H1 (cell line): ENCODE data around the gene FOXD2. TPM values are rescaled to one million over a fixed set of nuclear protein-coding genes. Genes with fewer than 3 reads are reported as not detected.

Source experiments
- ATF3 ChIP-seq: IDR thresholded peaks from 2 replicates; pipeline ENCODE4 v1.6.1; 2011; ENCODE audit warnings: low read depth, mild to moderate bottlenecking, low read length; ENCODE audit not compliant: insufficient read depth
- CBX8 ChIP-seq: fragments of 300-800, 300-1000 bp; sonication (generic); IDR thresholded peaks from 2 replicates; pipeline ENCODE4 v1.7.1; 2016; ENCODE audit warnings: low read depth, low read length, borderline replicate concordance
- CHD7 ChIP-seq: fragments of 300-600 bp; sonication (generic); IDR thresholded peaks from 2 replicates; pipeline ENCODE4 v1.7.1; 2012; ENCODE audit warnings: low read length, moderate library complexity, mild to moderate bottlenecking, inconsistent platforms; ENCODE audit not compliant: insufficient replicate concordance
- EGR1 ChIP-seq: IDR thresholded peaks from 2 replicates; pipeline ENCODE4 v1.6.1; 2011; ENCODE audit warnings: low read depth, low read length, borderline replicate concordance
- GABPA ChIP-seq: IDR thresholded peaks from 2 replicates; pipeline ENCODE4 v1.6.1; 2011; ENCODE audit warnings: mild to moderate bottlenecking, low read length, moderate library complexity, borderline replicate concordance; ENCODE audit not compliant: insufficient read depth
- RBBP5 ChIP-seq: IDR thresholded peaks from 2 replicates; pipeline ENCODE4 v1.7.1; 2012; ENCODE audit warnings: low read depth, mild to moderate bottlenecking, inconsistent platforms, low read length, moderate library complexity, borderline replicate concordance
- polyA plus RNA-seq, 7 experiments: library from polyadenylated mRNA; depleted of rRNA in 3 of 7; stranded (reverse) in 5 of 7; unstranded in 2 of 7; fragments of >200 nt in 5 of 7; fragments of 200-250 nt in 2 of 7; gene quantifications; 1 replicate in 5 of 7; 2 replicates in 1 of 7; 4 replicates in 1 of 7; pipeline versions ENCODE4 v1.2.1 to v1.2.3, GENCODE V29; 2011 to 2013; ENCODE audit warnings: missing spikeins in 2 of 7, mixed read lengths in 2 of 7
- total RNA-seq: library from RNA; stranded (reverse); fragmentation: NEBNext Ultra II Directional; extraction: Animal tissue kit (Norgen Biotek cat#: 25700); gene quantifications from 2 replicates; pipeline ENCODE4 v1.2.1, GENCODE V29; 2021

Gene FOXD2
- total and polyA plus RNA-seq, 2 of the 8 experiments (the other 6 are each of a cell fraction or from before 2014, with no cell fraction given) = not detected

GRCh38 chr1:47444297-47444561 lies 6.4 kb downstream of the FOXD2 start (continued):
- TF ChIP-seq CHD7 (no peak), EGR1 (no peak), RBBP5 (no peak; the same call in 1 of the 2 replicates), ATF3 (no peak), CBX8 (no peak), GABPA (no peak)
- TF ChIP-seq, all 59 proteins: peak for 0
